HG03521 (cell line): ENCODE measurements around the gene COQ6.
"Not testable (repeated sequence)": the region's sequence is repeated elsewhere in the genome, so short reads cannot be mapped to it uniquely, and the experiment has no call there.

ENCODE experiments used
- ATAC-seq: cut with Tn5 transposase; IDR thresholded peaks from one replicate; pipeline ENCODE4 v1.9.1; 2021; ENCODE audit warnings: mild to moderate bottlenecking, moderate library complexity; ENCODE audit not compliant: unreplicated experiment

The COQ6 gene

GRCh38 chr14:73949752-73950734 is at the start of gene COQ6, which contains the start of gene FAM161B:
Gene COQ6 (plus strand): TSS chr14:73950302. CDS start chr14:73950333, 31 bp downstream.
Gene FAM161B (minus strand): TSS chr14:73950094. CDS start chr14:73950026, 68 bp downstream.
- ATAC-seq = peak; percentile 88

DNA sequence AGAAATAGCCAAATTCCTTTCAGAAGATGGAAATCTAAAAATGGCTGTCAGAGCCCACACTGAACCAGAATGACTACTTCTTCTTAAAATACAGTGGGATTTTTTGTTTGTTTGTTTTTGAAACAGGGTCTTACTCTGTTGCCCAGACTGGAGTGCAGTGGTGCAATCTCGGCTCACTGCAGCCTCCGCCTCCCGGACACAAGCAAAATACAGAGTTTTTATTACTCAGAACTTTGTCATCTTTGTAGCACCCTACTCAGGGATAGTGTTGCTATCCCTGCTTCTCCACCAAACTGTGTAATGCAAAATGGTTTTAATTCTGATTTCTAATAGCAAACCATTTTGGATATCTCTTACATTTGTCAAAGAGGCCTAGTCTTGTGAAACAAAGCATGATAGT is 47.1 kb upstream of the COQ6 start:
- no peak for ATAC-seq

DNA sequence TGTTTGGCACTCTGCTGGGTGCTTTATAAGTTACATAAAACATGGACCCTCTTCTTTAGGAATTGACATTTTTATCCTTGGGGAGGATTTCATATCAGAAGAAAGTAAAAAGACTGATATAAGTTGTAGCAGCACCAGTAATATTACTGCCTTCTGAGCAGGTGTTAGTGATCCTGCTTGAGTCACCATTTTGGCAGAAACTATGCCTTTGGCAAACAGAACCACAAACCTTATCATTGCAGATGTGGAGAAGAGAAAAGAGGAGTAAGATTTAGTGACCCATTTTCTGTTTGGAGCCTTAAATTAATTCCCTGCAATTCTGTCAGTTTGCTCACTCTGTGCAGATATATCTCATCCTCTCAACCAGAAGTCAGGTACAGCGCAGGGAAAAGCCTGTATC is 40.4 kb upstream of the COQ6 start:
- ATAC-seq = no peak

DNA sequence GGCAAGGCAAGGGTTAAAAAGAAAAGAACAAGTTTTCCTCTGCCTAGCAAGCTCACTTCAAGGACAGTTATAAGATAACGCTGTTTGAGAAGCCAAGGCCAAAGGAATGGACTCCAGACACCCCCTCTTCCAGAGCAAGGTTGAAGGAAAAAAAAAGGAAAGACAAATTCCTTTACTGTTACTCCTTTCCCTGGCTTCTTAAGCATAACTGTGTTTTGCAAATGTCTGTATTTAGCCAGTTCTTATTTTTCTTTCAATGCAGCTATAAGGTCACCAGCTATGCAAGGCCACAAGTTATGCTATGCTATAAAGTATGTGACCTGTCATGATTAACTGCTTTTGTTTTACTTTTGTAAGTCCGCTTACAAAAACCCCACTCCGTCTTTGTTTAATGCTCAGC is 36.8 kb upstream of the COQ6 start:
- no peak for ATAC-seq

- no peak for ATAC-seq
These were observed 33.8 kb upstream of the COQ6 start for GRCh38 chr14:73916324-73916723.

GRCh38 chr14:73919457-73919856 is 30.6 kb upstream of the COQ6 start:
- ATAC-seq = not testable (repeated sequence)

- no peak for ATAC-seq
These were observed 25.8 kb upstream of the COQ6 start for GRCh38 chr14:73924337-73924736.

DNA sequence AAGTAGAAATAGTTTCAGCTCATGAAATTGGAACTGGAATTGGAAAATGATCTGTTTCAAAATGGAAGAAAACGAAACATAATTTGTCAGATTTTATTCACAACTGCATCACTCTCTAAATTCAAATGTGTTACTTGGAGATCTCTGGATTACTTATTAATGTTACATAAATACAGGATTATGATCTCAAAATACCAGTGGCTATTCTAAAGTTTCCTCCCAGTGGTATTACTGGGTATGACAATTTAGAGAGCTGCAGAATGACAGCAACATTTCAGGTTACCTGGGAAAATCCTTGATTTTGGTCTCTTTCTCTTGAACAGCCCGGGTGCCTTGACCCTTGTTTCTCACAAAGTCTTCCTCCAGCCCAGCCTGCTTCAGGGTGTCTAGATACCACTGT is 14.4 kb upstream of the COQ6 start:
- no peak for ATAC-seq

DNA sequence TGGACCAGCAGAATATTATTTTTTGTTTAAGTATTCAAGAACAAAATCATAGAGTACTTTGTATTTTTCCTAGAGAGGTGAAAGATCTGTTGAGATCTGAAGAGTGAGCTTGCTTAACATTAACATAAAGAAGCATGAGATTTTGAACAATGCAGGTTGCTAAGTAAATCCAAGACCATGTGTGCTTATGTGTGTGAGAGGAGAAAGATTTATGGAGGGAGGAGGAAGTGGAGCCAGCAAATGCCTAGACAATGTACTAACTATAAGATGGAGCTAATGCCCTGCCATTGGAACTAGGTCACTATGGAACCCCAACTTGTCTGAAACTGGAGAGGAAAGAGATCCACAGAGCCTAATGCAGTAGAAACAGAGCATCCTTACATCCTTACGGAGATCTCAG is 13.6 kb upstream of the COQ6 start:
- no peak for ATAC-seq

GRCh38 chr14:73937012-73937411 is 13.1 kb upstream of the COQ6 start:
- ATAC-seq = no peak

- no peak for ATAC-seq
These were observed 7.9 kb upstream of the COQ6 start for GRCh38 chr14:73942180-73942579.

DNA sequence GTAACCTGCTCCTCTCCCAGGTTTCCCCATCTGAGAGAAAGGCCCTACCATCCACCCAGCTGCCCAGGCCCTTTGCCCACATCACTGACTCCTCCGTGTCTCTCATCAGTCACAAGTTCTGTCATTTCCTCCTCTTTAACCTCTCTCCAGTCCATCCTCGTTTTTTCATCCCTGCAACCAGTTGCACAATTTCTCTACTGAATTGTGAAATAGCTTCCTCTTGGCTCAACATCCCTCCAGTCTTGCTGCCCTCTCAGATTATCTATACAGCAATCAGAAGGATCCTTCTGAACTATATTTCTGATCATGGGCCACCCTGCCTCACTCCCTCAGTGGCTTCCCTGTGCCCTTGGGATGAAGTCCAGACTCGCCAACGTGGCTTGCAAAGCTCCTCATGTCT is 7.0 kb upstream of the COQ6 start:
- no peak for ATAC-seq

DNA sequence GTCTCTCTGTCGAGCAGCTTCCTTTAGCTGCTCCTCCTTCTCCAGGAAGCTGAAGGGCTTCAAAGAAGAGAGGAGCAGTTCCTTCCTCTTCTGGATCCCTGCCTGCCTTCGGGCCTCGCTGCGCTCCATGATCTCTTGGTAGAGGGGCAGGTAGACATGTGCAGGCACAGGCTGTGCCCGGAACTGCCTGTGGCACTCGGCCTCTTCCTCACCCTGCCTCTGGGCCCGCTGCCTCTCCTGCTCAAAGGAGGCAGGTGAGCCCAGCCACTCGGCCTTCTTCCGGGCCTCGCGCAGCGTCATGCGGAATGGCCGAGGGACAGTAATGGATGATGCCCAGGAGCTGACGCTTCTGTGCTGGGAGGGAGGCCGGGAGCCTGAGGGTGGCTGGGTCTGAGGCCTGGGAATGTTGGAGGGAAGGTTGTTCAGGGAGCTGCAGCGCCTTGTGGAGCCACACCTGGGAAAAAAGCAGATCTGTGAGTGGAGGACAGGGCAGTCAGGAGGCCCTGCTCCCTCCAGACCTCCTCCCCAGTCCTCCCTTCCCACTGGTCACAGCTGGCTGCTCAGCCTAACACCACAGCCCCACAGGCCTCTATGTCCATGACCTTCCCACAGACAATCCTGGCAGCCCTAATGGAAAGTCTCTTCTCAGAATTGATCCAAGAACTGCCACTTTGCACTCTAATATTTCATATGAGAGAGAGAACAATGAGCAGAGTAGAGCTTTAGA is 5.5 kb upstream of the COQ6 start:
- ATAC-seq = no peak

GRCh38 chr14:73945159-73945670 is 4.9 kb upstream of the COQ6 start:
- ATAC-seq = no peak

GRCh38 chr14:73953731-73954130 is 3.6 kb downstream of the COQ6 start:
- no peak for ATAC-seq

DNA sequence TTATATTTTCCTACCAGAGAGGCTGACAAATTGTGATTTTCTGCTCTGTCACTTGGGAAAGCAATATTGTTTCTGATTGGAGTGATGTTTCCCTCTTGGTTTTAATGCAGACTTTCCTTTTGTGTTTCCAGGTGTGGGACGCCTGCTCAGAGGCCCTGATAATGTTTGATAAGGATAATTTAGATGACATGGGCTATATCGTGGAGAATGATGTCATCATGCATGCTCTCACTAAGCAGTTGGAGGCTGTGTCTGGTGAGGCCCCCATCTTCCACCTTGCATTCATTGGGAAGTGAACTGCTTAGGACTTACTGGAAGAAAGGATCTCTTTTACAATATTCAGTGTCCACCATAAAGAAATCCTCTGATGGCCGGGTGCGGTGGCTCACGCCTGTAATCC is 5.6 kb downstream of the COQ6 start:
- no peak for ATAC-seq

GRCh38 chr14:73958591-73958990 is 8.5 kb downstream of the COQ6 start:
- no peak for ATAC-seq

- ATAC-seq = no peak
These were observed 11.1 kb downstream of the COQ6 start for GRCh38 chr14:73961192-73961591.

DNA sequence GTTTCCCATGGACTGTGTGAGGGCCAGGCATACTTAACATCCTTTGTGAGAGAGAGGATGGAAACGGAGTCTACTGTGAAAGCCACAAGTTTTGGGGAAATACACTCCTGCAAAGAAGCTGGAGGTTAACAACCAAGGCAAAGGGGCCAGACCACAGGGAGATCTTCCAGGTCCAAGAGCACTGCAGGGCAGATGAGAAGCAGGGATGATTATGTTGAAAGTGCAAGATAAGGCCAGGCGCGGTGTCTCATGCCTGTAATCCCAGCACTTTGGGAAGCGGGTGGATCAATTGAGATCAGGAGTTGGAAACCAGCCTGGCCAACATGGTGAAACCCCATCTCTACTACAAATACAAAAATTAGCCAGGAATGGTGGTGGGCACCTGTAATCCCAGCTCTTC is 15.1 kb downstream of the COQ6 start:
- ATAC-seq = no peak

- no peak for ATAC-seq
These were observed 18.8 kb downstream of the COQ6 start for GRCh38 chr14:73968885-73969284.

- ATAC-seq = no peak
These were observed 23.4 kb downstream of the COQ6 start for GRCh38 chr14:73973497-73973896.

GRCh38 chr14:73976125-73976524 is 26.0 kb downstream of the COQ6 start:
- ATAC-seq = no peak
